Heart right ventricle (tissue), 16 donors: ENCODE results near the gene NBDY. TPM values are rescaled to one million over a fixed set of nuclear protein-coding genes. Genes with fewer than 3 reads are reported as not detected.

Experiments used
- ATAC-seq, 8 donors: fragments of 200-7000 bp; cut with Tn5 transposase; one replicate each; pipeline ENCODE4 v1.9.1; 2020; ENCODE audit warnings: mild to moderate bottlenecking in 8 of 8, moderate library complexity in 8 of 8, moderate number of reproducible peaks in 1 of 8
- DNase-seq, 2 donors: peaks; one replicate each; pipeline ENCODE4 v3.0.0-alpha.2; 2020
- H3K27ac ChIP-seq, 10 donors: fragments of 200-600 bp; sonication (generic) in 2 of 10; one replicate each; pipeline versions ENCODE4 v1.5.0 to v1.8.0; 2020 to 2022; ENCODE audit warnings: mild to moderate bottlenecking in 3 of 10
- H3K27me3 ChIP-seq, 7 donors: fragments of 200-600 bp; one replicate each; pipeline ENCODE4 v1.8.0; 2021 to 2022; ENCODE audit warnings: mild to moderate bottlenecking in 2 of 7
- H3K36me3 ChIP-seq, 9 donors: fragments of 200-600 bp; sonication (generic) in 1 of 9; one replicate each; pipeline versions ENCODE4 v1.5.0 to v1.8.0; 2020 to 2022; ENCODE audit warnings: mild to moderate bottlenecking in 2 of 9
- H3K4me1 ChIP-seq, 9 donors: fragments of 200-600 bp; sonication (generic) in 1 of 9; one replicate each; pipeline versions ENCODE4 v1.5.0 to v1.8.0; 2020 to 2022; ENCODE audit warnings: mild to moderate bottlenecking in 4 of 9
- H3K4me3 ChIP-seq, 10 donors: fragments of 200-600 bp; sonication (generic) in 2 of 10; one replicate each; pipeline versions ENCODE4 v1.5.0 to v1.8.0; 2020 to 2022; ENCODE audit warnings: mild to moderate bottlenecking in 7 of 10, moderate library complexity in 2 of 10
- H3K9me3 ChIP-seq, 11 donors: fragments of 200-600 bp in 10 of 11; sonication (generic) in 2 of 11; one replicate each; pipeline versions ENCODE4 v1.5.0 to v1.8.0; 2013 to 2022; ENCODE audit warnings: mild to moderate bottlenecking in 2 of 11, control low read depth in 1 of 11, moderate library complexity in 1 of 11
- CTCF ChIP-seq, 9 donors: fragments of 200-600 bp; sonication (generic) in 2 of 9; IDR thresholded peaks; one replicate each; pipeline versions ENCODE4 v1.5.0 to v1.8.0; 2021 to 2022; ENCODE audit warnings: antibody characterized with exemption in 9 of 9, mild to moderate bottlenecking in 5 of 9, moderate library complexity in 1 of 9
- WGBS, 2 donors: extraction: QIAGEN DNeasy Blood & Tissue Kit; methylation state at CpG; one replicate each; pipeline ENCODE4 v1.1.7; 2013; ENCODE audit warnings: inconsistent platforms in 1 of 2; 5-methylcytosine and 5-hydroxymethylcytosine counted together
- intact Hi-C, 10 donors: fragments of 100-400 bp; cut with DNase I; formaldehyde crosslinking; loops; one replicate each; pipeline versions ENCODE4 v1.11.1 to v1.14.2; 2022
- polyA plus RNA-seq, 2 donors: library from polyadenylated mRNA; stranded (reverse); fragments of 200-250 nt; gene quantifications; one replicate each; pipeline ENCODE4 v1.2.3, GENCODE V29; 2013
- total RNA-seq, 10 donors: library from RNA; stranded (reverse); fragmentation: NEBNext Ultra II Directional in 3 of 10; extraction: Animal tissue kit (Norgen Biotek cat#: 25700) in 3 of 10; gene quantifications; one replicate each; pipeline versions ENCODE4 v1.2.1 to v1.2.4, GENCODE V29; 2021 to 2023
- donor health status: Arrhythmogenic right ventricular cardiomyopathy.
- donor health status: ischemic (EF 13 %, LVEDD 7.1; RV severe dilation, severe dysfunction).
- donor health status: healthy with polysubstance abuse.
- donor health status: DM: no; HTN: yes; CAD: no.
- donor health status: DM: no; HTN: no; CAD: no.
- donor health status: ischemic (EF 25% LVEDD 6.9; RV normal size, moderate dysfunction).
- donor health status: ischemic (EF 25% LVEDD 5.7; RV mildly dilated, moderate dysfunction).
- donor health status: healthy.
- donor health status: DM: yes; HTN: yes; CAD: no.
- donor health status: Ischemic cardiomyopathy.
- donor health status: ischemic (EF 35%, LVEDD 5.7; RV mildly dilated, moderate dysfunction).
- donor health status: nonischemic (EF 11% LVEDD 7.7; RV severe dilation, severe dysfunction).
- donor health status: DM: yes; HTN: yes; CAD: no.
- donor health status: PGD.
- donor health status: ischemic (EF 29% LVEDD 5.4; RV normal size, mild dysfunction).
- donor health status: nonischemic (EF 23%, LVEDD 6.1; RV moderate dilation, normal function).

Gene NBDY
- total and polyA plus RNA-seq, 12 donors = 11.4 to 36.7 (median 25.7) TPM

DNA sequence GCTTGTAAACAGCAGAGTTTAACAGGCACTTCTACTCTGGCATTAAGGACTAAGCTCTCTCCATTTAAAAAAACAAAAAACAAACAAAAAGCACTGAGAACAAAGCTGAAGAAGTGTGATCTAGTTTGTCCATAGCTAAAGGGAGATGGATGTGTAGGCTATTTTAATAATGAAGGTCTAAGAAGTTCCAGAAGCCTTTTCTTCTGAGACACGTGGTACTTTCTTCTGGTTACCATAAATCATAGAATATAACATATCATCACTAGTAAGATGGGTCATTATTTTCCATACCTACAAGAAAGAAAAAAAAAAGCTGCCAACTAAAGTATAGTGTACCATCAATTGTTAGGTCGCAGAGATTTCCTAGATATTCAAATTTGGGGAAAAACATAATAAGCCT lies 722 bp upstream of the NBDY start:
- TF ChIP-seq CTCF (IDR thresholded peaks at IDR 0.05) = no peak
- Histone ChIP-seq H3K4me1 (peaks cover 0 to 32% (median 0%) of the 10 kb centered on the region in 9 donors), H3K27me3 (peaks cover 0 to 77% (median 0%) of the 10 kb centered on the region in 7 donors), H3K27ac (no peak overlapping the region), H3K36me3 (no peaks in the 10 kb centered on the region), H3K4me3 (peak overlapping the region in 8 of 10 donors; percentile 50 to 74 (median 66)), H3K9me3 (no peaks in the 10 kb centered on the region)
- 22 to 28% methylated on average over 2 of the region's 2 CpGs for WGBS, 2 donors
- intact Hi-C loops = loop anchor here in 4 of 10 donors (5.0 to 10.0 kb wide), 4 partner anchors 164 to 444 kb away; partner anchors contain the start of gene UBQLN2 (in 2 of the 4)
- ATAC-seq (no peak), DNase-seq (no peak)

GRCh38 chrX:56728752-56729151 lies 291 bp upstream of the NBDY start:
- no peaks in the 10 kb centered on the region for H3K36me3 ChIP-seq
- TF ChIP-seq CTCF (IDR thresholded peaks at IDR 0.05) = no peak
- ATAC-seq (peak in 3 of 8 donors; percentile 17 to 29 (median 21)), DNase-seq (peak in 1 of 2 donors; percentile 3)
- peak overlapping the region; percentile 47 to 74 (median 64) for H3K4me3 ChIP-seq
- whole genome bisulfite sequencing, 2 donors = 3% methylated on average over 8 of the region's 8 CpGs
- intact Hi-C loops = loop anchor here in 4 of 10 donors (5.0 to 10.0 kb wide), 4 partner anchors 164 to 444 kb away; partner anchors contain the start of gene UBQLN2 (in 2 of the 4)
- H3K9me3 ChIP-seq = no peaks in the 10 kb centered on the region
- peaks cover 0 to 36% (median 0%) of the 10 kb centered on the region in 9 donors for H3K4me1 ChIP-seq
- H3K27ac ChIP-seq = peak overlapping the region in 6 of 10 donors; percentile 68 to 90 (median 86)
- peaks cover 0 to 78% (median 0%) of the 10 kb centered on the region in 7 donors for H3K27me3 ChIP-seq

DNA sequence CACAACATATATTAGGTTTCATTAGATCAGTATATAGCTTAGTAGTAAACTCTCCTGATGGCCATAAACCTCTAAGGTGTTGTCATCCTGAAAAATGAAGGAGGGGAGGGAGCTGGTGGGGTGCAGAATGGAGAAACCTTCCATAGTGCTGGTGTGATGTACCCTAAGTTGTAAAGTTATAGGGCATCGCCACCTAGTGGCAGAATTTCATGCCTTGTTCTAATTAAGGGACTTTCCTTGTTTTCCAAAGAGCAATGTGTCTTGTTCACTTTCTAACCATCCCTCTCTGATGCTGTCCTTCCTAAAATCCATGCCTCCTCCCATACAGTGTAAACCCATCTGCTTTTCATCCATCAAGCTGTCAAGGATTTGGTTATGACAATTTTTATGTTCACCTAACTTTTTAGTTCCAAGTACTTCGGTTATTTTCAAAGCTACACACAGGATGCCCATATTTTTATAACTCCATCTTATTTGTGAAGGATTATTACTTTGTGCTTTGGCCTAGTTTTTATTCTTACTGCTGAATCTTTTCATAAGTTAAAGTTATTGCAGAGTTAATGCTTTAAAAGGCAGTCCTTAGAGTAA lies 4.5 kb downstream of the NBDY start:
- H3K4me3 ChIP-seq = no peak overlapping the region
- peaks cover 0 to 23% (median 0%) of the 10 kb centered on the region in 9 donors for H3K36me3 ChIP-seq
- H3K4me1 ChIP-seq = peaks cover 0 to 36% (median 2%) of the 10 kb centered on the region in 9 donors
- ATAC-seq (peak in 1 of 8 donors; percentile 63), DNase-seq (peak in 1 of 2 donors; percentile 39)
- TF ChIP-seq CTCF (IDR thresholded peaks at IDR 0.05) = peak; percentile 18 to 81 (median 58)
- 50 to 56% methylated on average over 2 of the region's 2 CpGs for WGBS, 2 donors
- no peak overlapping the region for H3K27ac ChIP-seq
- intact Hi-C loops = no loop called here
- no peaks in the 10 kb centered on the region for H3K9me3 ChIP-seq
- peaks cover 0 to 83% (median 0%) of the 10 kb centered on the region in 7 donors for H3K27me3 ChIP-seq

GRCh38 chrX:56736219-56736618 lies 7.2 kb downstream of the NBDY start:
- Histone ChIP-seq H3K9me3 (no peaks in the 10 kb centered on the region), H3K27ac (no peak overlapping the region), H3K36me3 (peaks cover 0 to 23% (median 0%) of the 10 kb centered on the region in 9 donors), H3K27me3 (peaks cover 0 to 80% (median 0%) of the 10 kb centered on the region in 7 donors), H3K4me3 (no peak overlapping the region), H3K4me1 (peaks cover 0 to 31% (median 4%) of the 10 kb centered on the region in 9 donors)
- DNase-seq = no peak
- no peak for ATAC-seq
- no peak for TF ChIP-seq CTCF (IDR thresholded peaks at IDR 0.05)
- WGBS, 2 donors = 97 to 99% methylated on average over 14 of the region's 14 CpGs
- intact Hi-C loops = no loop called here
